HepG2 (cell line): Measurements from ENCODE around the gene TAT. TPM values are rescaled to one million over a fixed set of nuclear protein-coding genes. Genes with fewer than 3 reads are reported as not detected.

ENCODE experiments used
- CC2D1A ChIP-seq: sonication (generic); formaldehyde crosslinking; IDR thresholded peaks from 2 replicates; pipeline ENCODE4 v1.8.1; 2023; ENCODE audit warnings: mild to moderate bottlenecking, missing genetic modification reagents
- EED ChIP-seq: sonication (generic); formaldehyde crosslinking; IDR thresholded peaks from 2 replicates; pipeline ENCODE4 v1.5.0; 2020; ENCODE audit warnings: mild to moderate bottlenecking, missing genetic modification reagents
- ETV5 ChIP-seq: IDR thresholded peaks from 2 replicates; pipeline ENCODE4 v1.6.1; 2018; ENCODE audit warnings: missing biosample characterization, missing genetic modification reagents, inconsistent platforms, borderline replicate concordance
- GLI4 ChIP-seq: sonication (generic); formaldehyde crosslinking; IDR thresholded peaks from 2 replicates; pipeline ENCODE4 v1.5.1; 2020; ENCODE audit warnings: missing genetic modification reagents, mild to moderate bottlenecking, moderate library complexity, borderline replicate concordance
- MTA3 ChIP-seq: sonication (generic); formaldehyde crosslinking; IDR thresholded peaks from 2 replicates; pipeline ENCODE4 v1.4.0; 2020; ENCODE audit warnings: missing genetic modification reagents
- MXD4 ChIP-seq: IDR thresholded peaks from 2 replicates; pipeline ENCODE4 v1.6.1; 2016; ENCODE audit warnings: mild to moderate bottlenecking, missing biosample characterization, missing genetic modification reagents
- MXI1 ChIP-seq: IDR thresholded peaks from 3 replicates; pipeline ENCODE4 v1.6.1; 2012; ENCODE audit warnings: low read depth, low read length, inconsistent platforms, borderline replicate concordance
- NCOR1 ChIP-seq: fragments of 200-600 bp; sonication (generic); IDR thresholded peaks from 2 replicates; pipeline ENCODE4 v1.7.0; 2017; ENCODE audit warnings: antibody characterized with exemption, low read length, borderline replicate concordance
- NFKB2 ChIP-seq: sonication (generic); formaldehyde crosslinking; IDR thresholded peaks from 2 replicates; pipeline ENCODE4 v1.4.0; 2020; ENCODE audit warnings: missing genetic modification reagents, borderline replicate concordance
- PAF1 ChIP-seq: IDR thresholded peaks from 2 replicates; pipeline ENCODE4 v1.6.1; 2016; ENCODE audit warnings: missing genetic modification reagents, missing compliant biosample characterization
- ZFP82 ChIP-seq: sonication (generic); formaldehyde crosslinking; IDR thresholded peaks from 2 replicates; pipeline ENCODE4 v1.5.1; 2020; ENCODE audit warnings: mild to moderate bottlenecking, missing genetic modification reagents, borderline replicate concordance
- ZNF343 ChIP-seq: sonication (generic); formaldehyde crosslinking; IDR thresholded peaks from 2 replicates; pipeline ENCODE4 v1.4.0; 2020; ENCODE audit warnings: mild to moderate bottlenecking, missing genetic modification reagents
- ZNF605 ChIP-seq: sonication (generic); formaldehyde crosslinking; IDR thresholded peaks from 2 replicates; pipeline ENCODE4 v1.8.0; 2022; ENCODE audit warnings: mild to moderate bottlenecking, missing genetic modification reagents
- polyA plus RNA-seq, 8 experiments: library from polyadenylated mRNA; depleted of rRNA in 3 of 8; stranded (reverse) in 7 of 8; unstranded in 1 of 8; fragments of >200 nt; fragmentation: Illumina TruSeq in 4 of 8; extraction: Trizol in 4 of 8; gene quantifications; 2 replicates each; pipeline versions ENCODE4 v1.2.1 to v1.2.3, GENCODE V29; 2011 to 2016; ENCODE audit warnings: low read depth in 4 of 8, missing spikeins in 1 of 8, mixed read lengths in 1 of 8; ENCODE audit not compliant: insufficient read depth in 1 of 8
- total RNA-seq, 5 experiments: library from RNA; depleted of rRNA; stranded (reverse); fragments of >200 nt; fragmentation: Illumina TruSeq; extraction: Trizol; gene quantifications; 2 replicates each; pipeline ENCODE4 v1.2.3, GENCODE V29; 2016; ENCODE audit warnings: low read depth in 1 of 5
- TF ChIP-seq, protein P1 (sequence below): sonication (generic); formaldehyde crosslinking; IDR thresholded peaks from 2 replicates; pipeline ENCODE4 v1.9.0; 2022; ENCODE audit warnings: low read depth, missing genetic modification reagents
- TF ChIP-seq, protein P2 (sequence below): IDR thresholded peaks from 2 replicates; pipeline ENCODE4 v1.6.1; 2016; ENCODE audit warnings: control low read depth
- TF ChIP-seq, protein P3 (sequence below): IDR thresholded peaks from 2 replicates; pipeline ENCODE4 v1.6.1; 2018; ENCODE audit warnings: missing genetic modification reagents
- TF ChIP-seq, protein P4 (sequence below): sonication (generic); formaldehyde crosslinking; IDR thresholded peaks from 2 replicates; pipeline ENCODE4 v1.8.0; 2022; ENCODE audit warnings: missing genetic modification reagents, mild to moderate bottlenecking, borderline replicate concordance
- TF ChIP-seq, protein P5 (sequence below): sonication (generic); formaldehyde crosslinking; IDR thresholded peaks from 2 replicates; pipeline ENCODE4 v1.4.0; 2020; ENCODE audit warnings: mild to moderate bottlenecking, missing genetic modification reagents
- TF ChIP-seq, protein P6 (sequence below): sonication (generic); formaldehyde crosslinking; IDR thresholded peaks from 2 replicates; pipeline ENCODE4 v1.5.1; 2020; ENCODE audit warnings: mild to moderate bottlenecking, missing genetic modification reagents, moderate library complexity
- TF ChIP-seq, protein P7 (sequence below): sonication (generic); formaldehyde crosslinking; IDR thresholded peaks from 2 replicates; pipeline ENCODE4 v1.5.0; 2020; ENCODE audit warnings: missing genetic modification reagents, mild to moderate bottlenecking, borderline replicate concordance

Gene TAT
- total and polyA plus RNA-seq, 2 of the 13 experiments (the other 11 are each of a cell fraction or from before 2014, with no cell fraction given) = 1.6 to 5.8 TPM

DNA sequence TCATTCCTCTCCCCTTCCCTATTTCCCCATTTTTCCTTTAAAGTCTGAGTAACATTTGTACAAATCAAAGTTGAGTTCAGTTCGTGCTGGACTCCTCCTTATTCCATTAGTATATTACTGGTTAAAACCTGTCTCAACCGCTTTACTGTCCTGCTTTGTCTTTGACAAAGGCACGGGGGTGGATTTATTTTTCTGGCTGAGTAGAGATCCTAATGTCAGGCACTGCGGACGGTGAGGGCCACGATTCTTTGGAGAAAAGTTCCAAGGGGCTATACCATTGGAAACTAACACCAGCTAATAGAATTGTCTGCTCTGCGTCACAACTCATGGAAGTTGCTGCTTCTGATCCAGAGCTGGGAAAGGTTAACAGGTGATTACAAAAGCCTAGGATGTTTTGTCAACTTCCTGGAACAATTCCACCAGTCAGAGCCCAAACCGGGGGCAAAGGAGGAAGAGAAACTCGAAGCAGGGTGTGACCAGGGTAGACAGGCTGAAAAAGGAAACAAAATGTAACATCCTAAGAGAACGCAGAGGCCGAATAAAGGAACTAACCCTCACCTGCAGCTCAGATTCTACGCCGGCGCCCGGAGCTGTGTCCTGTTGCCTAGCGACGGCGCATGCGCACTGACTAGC lies 12.4 kb downstream of the TAT start (continued):
- TF ChIP-seq CC2D1A (0 out of 2 replicates have a peak, but pooled peaks have one; percentile 30), ZFP82 (CRISPR knock-in tag) (0 out of 2 replicates have a peak, but pooled peaks have one; percentile 3), MTA3 (CRISPR knock-in tag) (no peak), ETV5 (no peak), PAF1 (CRISPR knock-in tag) (no peak), ZNF343 (CRISPR knock-in tag) (no peak), GLI4 (CRISPR knock-in tag) (0 out of 2 replicates have a peak, but pooled peaks have one; percentile 62), ZNF605 (CRISPR knock-in tag) (no peak), NFKB2 (no peak), EED (CRISPR knock-in tag) (no peak), MXI1 (peak; percentile 94; the same call in 1 of the 3 replicates), NCOR1 (no peak), MXD4 (peak; percentile 49; the same call in 1 of the 2 replicates)
- TF ChIP-seq, protein P1, sequence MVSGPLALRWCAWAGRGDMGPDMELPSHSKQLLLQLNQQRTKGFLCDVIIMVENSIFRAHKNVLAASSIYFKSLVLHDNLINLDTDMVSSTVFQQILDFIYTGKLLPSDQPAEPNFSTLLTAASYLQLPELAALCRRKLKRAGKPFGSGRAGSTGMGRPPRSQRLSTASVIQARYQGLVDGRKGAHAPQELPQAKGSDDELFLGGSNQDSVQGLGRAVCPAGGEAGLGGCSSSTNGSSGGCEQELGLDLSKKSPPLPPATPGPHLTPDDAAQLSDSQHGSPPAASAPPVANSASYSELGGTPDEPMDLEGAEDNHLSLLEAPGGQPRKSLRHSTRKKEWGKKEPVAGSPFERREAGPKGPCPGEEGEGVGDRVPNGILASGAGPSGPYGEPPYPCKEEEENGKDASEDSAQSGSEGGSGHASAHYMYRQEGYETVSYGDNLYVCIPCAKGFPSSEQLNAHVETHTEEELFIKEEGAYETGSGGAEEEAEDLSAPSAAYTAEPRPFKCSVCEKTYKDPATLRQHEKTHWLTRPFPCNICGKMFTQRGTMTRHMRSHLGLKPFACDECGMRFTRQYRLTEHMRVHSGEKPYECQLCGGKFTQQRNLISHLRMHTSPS (CRISPR knock-in tag) = no peak
- TF ChIP-seq, protein P2, sequence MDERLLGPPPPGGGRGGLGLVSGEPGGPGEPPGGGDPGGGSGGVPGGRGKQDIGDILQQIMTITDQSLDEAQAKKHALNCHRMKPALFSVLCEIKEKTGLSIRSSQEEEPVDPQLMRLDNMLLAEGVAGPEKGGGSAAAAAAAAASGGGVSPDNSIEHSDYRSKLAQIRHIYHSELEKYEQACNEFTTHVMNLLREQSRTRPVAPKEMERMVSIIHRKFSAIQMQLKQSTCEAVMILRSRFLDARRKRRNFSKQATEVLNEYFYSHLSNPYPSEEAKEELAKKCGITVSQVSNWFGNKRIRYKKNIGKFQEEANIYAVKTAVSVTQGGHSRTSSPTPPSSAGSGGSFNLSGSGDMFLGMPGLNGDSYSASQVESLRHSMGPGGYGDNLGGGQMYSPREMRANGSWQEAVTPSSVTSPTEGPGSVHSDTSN (CRISPR knock-in tag) = no peak
- TF ChIP-seq, protein P3, sequence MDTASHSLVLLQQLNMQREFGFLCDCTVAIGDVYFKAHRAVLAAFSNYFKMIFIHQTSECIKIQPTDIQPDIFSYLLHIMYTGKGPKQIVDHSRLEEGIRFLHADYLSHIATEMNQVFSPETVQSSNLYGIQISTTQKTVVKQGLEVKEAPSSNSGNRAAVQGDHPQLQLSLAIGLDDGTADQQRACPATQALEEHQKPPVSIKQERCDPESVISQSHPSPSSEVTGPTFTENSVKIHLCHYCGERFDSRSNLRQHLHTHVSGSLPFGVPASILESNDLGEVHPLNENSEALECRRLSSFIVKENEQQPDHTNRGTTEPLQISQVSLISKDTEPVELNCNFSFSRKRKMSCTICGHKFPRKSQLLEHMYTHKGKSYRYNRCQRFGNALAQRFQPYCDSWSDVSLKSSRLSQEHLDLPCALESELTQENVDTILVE = no peak
- TF ChIP-seq, protein P4, sequence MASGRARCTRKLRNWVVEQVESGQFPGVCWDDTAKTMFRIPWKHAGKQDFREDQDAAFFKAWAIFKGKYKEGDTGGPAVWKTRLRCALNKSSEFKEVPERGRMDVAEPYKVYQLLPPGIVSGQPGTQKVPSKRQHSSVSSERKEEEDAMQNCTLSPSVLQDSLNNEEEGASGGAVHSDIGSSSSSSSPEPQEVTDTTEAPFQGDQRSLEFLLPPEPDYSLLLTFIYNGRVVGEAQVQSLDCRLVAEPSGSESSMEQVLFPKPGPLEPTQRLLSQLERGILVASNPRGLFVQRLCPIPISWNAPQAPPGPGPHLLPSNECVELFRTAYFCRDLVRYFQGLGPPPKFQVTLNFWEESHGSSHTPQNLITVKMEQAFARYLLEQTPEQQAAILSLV (CRISPR knock-in tag) = 0 out of 2 replicates have a peak, but pooled peaks have one; percentile 69
- TF ChIP-seq, protein P5, sequence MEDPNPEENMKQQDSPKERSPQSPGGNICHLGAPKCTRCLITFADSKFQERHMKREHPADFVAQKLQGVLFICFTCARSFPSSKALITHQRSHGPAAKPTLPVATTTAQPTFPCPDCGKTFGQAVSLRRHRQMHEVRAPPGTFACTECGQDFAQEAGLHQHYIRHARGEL (CRISPR knock-in tag) = no peak
- TF ChIP-seq, protein P6, sequence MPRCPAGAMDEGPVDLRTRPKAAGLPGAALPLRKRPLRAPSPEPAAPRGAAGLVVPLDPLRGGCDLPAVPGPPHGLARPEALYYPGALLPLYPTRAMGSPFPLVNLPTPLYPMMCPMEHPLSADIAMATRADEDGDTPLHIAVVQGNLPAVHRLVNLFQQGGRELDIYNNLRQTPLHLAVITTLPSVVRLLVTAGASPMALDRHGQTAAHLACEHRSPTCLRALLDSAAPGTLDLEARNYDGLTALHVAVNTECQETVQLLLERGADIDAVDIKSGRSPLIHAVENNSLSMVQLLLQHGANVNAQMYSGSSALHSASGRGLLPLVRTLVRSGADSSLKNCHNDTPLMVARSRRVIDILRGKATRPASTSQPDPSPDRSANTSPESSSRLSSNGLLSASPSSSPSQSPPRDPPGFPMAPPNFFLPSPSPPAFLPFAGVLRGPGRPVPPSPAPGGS (CRISPR knock-in tag) = no peak
- TF ChIP-seq, protein P7, sequence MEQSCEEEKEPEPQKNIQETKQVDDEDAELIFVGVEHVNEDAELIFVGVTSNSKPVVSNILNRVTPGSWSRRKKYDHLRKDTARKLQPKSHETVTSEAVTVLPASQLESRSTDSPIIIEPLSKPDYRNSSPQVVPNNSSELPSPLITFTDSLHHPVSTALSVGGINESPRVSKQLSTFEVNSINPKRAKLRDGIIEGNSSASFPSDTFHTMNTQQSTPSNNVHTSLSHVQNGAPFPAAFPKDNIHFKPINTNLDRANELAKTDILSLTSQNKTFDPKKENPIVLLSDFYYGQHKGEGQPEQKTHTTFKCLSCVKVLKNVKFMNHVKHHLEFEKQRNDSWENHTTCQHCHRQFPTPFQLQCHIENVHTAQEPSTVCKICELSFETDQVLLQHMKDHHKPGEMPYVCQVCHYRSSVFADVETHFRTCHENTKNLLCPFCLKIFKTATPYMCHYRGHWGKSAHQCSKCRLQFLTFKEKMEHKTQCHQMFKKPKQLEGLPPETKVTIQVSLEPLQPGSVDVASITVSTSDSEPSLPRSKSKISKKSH = no peak
